ENCODE results near the gene CMPK2.

DNA sequence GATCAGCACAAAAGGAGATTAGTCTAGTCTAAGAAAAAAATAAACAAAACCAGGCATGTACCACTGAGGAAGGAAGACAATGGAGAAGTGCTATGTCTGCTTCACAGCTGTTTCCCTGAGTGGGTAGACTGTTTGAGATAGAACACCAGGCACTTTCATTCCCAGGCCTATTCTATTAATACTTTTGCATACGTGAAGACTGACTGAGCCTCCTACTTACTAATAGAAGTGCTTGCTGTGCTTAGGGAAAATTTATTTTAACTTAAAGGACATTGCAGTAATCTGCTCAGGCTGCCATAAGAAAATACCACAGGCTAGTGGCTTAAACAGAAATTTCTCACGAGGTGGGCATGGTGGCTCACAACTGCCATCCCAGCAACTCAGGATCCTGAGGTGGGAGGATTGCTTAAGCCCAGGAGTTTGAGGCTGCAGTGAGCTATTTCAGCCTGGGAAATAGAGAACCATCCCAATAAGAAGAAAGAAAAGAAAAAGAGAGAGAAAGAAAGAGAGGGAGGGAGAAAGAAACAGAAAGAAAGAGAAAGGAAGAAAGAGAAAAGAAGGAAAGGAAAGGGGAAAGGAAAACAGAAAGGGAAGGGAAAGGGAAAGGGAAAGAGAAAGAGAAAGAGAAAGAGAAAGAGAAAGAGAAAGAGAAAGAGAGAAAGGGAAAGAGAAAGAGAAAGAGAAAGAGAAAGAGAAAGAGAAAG lies 33.0 kb downstream of the CMPK2 start:
- TF ChIP-seq, protein P1, sequence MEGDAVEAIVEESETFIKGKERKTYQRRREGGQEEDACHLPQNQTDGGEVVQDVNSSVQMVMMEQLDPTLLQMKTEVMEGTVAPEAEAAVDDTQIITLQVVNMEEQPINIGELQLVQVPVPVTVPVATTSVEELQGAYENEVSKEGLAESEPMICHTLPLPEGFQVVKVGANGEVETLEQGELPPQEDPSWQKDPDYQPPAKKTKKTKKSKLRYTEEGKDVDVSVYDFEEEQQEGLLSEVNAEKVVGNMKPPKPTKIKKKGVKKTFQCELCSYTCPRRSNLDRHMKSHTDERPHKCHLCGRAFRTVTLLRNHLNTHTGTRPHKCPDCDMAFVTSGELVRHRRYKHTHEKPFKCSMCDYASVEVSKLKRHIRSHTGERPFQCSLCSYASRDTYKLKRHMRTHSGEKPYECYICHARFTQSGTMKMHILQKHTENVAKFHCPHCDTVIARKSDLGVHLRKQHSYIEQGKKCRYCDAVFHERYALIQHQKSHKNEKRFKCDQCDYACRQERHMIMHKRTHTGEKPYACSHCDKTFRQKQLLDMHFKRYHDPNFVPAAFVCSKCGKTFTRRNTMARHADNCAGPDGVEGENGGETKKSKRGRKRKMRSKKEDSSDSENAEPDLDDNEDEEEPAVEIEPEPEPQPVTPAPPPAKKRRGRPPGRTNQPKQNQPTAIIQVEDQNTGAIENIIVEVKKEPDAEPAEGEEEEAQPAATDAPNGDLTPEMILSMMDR (IDR thresholded peaks at IDR 0.05) = no peak
- no peak for TF ChIP-seq POLR2A (IDR thresholded peaks at IDR 0.05)
- no peak for TF ChIP-seq EP300 (IDR thresholded peaks at IDR 0.05; ENCODE audit: low read depth)
